HepG2 (cell line): ENCODE results near the gene SNURF. TPM values are rescaled to one million over a fixed set of nuclear protein-coding genes. Genes with fewer than 3 reads are reported as not detected.
A peak's percentile ranks its signal among the peaks of the same experiment; 100 is the strongest.

Source experiments
- CBX5 ChIP-seq: sonication (generic); formaldehyde crosslinking; IDR thresholded peaks from 2 replicates; pipeline ENCODE4 v1.4.0; 2020; ENCODE audit warnings: missing genetic modification reagents, borderline replicate concordance
- GABPA ChIP-seq, 2 experiments: IDR thresholded peaks; 2 replicates each; pipeline ENCODE4 v1.6.1; 2011 to 2016; ENCODE audit warnings: low read depth in 2 of 2, low read length in 1 of 2, missing biosample characterization in 1 of 2, missing genetic modification characterization in 1 of 2
- KDM4B ChIP-seq: sonication (generic); formaldehyde crosslinking; IDR thresholded peaks from 2 replicates; pipeline ENCODE4 v1.4.0; 2020; ENCODE audit warnings: missing genetic modification reagents
- MXI1 ChIP-seq: IDR thresholded peaks from 3 replicates; pipeline ENCODE4 v1.6.1; 2012; ENCODE audit warnings: low read depth, low read length, inconsistent platforms, borderline replicate concordance
- MYC ChIP-seq: sonication (generic); formaldehyde crosslinking; IDR thresholded peaks from 2 replicates; pipeline ENCODE4 v1.9.0; 2021; ENCODE audit warnings: missing genetic modification reagents, borderline replicate concordance
- NONO ChIP-seq, 2 experiments: fragments of 450-650 bp in 1 of 2; sonication (generic) in 1 of 2; formaldehyde crosslinking in 1 of 2; IDR thresholded peaks in 1 of 2; conservative IDR thresholded peaks in 1 of 2; 2 replicates each; pipeline versions ENCODE4 v1.6.1 to v1.8.0; 2017 to 2022; ENCODE audit warnings: mild to moderate bottlenecking in 1 of 2, missing genetic modification reagents in 1 of 2, moderate library complexity in 1 of 2
- RNF2 ChIP-seq: fragments of 450-650 bp; conservative IDR thresholded peaks from 2 replicates; pipeline ENCODE4 v1.6.1; 2016; ENCODE audit warnings: low read depth
- RXRA ChIP-seq: sonication (generic); formaldehyde crosslinking; IDR thresholded peaks from 2 replicates; pipeline ENCODE4 v1.5.1; 2020; ENCODE audit warnings: missing genetic modification reagents
- SOX6 ChIP-seq, 2 experiments: fragments of 450-650 bp in 1 of 2; sonication (generic) in 1 of 2; formaldehyde crosslinking in 1 of 2; IDR thresholded peaks; 2 replicates each; pipeline versions ENCODE4 v1.4.0 to v1.6.1; 2017 to 2020; ENCODE audit warnings: antibody characterized with exemption in 1 of 2, mild to moderate bottlenecking in 1 of 2, missing genetic modification reagents in 1 of 2
- SRSF9 ChIP-seq: fragments of 200-400 bp; formaldehyde crosslinking; IDR thresholded peaks from 2 replicates; pipeline ENCODE4 v1.6.1; 2018; ENCODE audit warnings: borderline replicate concordance, mild to moderate bottlenecking, low read depth, low read length; ENCODE audit not compliant: insufficient read depth, poor library complexity, severe bottlenecking
- TARDBP ChIP-seq: sonication (generic); formaldehyde crosslinking; IDR thresholded peaks from 2 replicates; pipeline ENCODE4 v1.8.0; 2022; ENCODE audit warnings: mild to moderate bottlenecking, missing genetic modification reagents
- TFAP4 ChIP-seq: sonication (generic); IDR thresholded peaks from 2 replicates; pipeline ENCODE4 v1.6.1; 2016; ENCODE audit warnings: low read depth, borderline replicate concordance
- ZBTB42 ChIP-seq: sonication (generic); formaldehyde crosslinking; IDR thresholded peaks from 2 replicates; pipeline ENCODE4 v1.5.0; 2020; ENCODE audit warnings: mild to moderate bottlenecking, missing genetic modification reagents
- ZNF446 ChIP-seq: sonication (generic); formaldehyde crosslinking; IDR thresholded peaks from 2 replicates; pipeline ENCODE4 v1.5.0; 2020; ENCODE audit warnings: mild to moderate bottlenecking, missing genetic modification reagents
- ZNF546 ChIP-seq: sonication (generic); formaldehyde crosslinking; conservative IDR thresholded peaks from 2 replicates; pipeline ENCODE4 v1.8.1; 2023; ENCODE audit warnings: mild to moderate bottlenecking, missing genetic modification reagents
- ZNF713 ChIP-seq: sonication (generic); formaldehyde crosslinking; IDR thresholded peaks from 2 replicates; pipeline ENCODE4 v1.4.0; 2020; ENCODE audit warnings: mild to moderate bottlenecking, missing genetic modification reagents
- ZSCAN20 ChIP-seq: sonication (generic); formaldehyde crosslinking; IDR thresholded peaks from 2 replicates; pipeline ENCODE4 v1.4.0; 2020; ENCODE audit warnings: missing genetic modification reagents, mild to moderate bottlenecking, borderline replicate concordance
- polyA plus RNA-seq, 8 experiments: library from polyadenylated mRNA; depleted of rRNA in 3 of 8; stranded (reverse) in 7 of 8; unstranded in 1 of 8; fragments of >200 nt; fragmentation: Illumina TruSeq in 4 of 8; extraction: Trizol in 4 of 8; gene quantifications; 2 replicates each; pipeline versions ENCODE4 v1.2.1 to v1.2.3, GENCODE V29; 2011 to 2016; ENCODE audit warnings: low read depth in 4 of 8, missing spikeins in 1 of 8, mixed read lengths in 1 of 8; ENCODE audit not compliant: insufficient read depth in 1 of 8
- total RNA-seq, 5 experiments: library from RNA; depleted of rRNA; stranded (reverse); fragments of >200 nt; fragmentation: Illumina TruSeq; extraction: Trizol; gene quantifications; 2 replicates each; pipeline ENCODE4 v1.2.3, GENCODE V29; 2016; ENCODE audit warnings: low read depth in 1 of 5
- TF ChIP-seq, protein P1 (sequence below): sonication (generic); formaldehyde crosslinking; IDR thresholded peaks from 2 replicates; pipeline ENCODE4 v1.5.0; 2020; ENCODE audit warnings: mild to moderate bottlenecking, missing genetic modification reagents, borderline replicate concordance
- TF ChIP-seq, protein P2 (sequence below): sonication (generic); formaldehyde crosslinking; IDR thresholded peaks from 2 replicates; pipeline ENCODE4 v1.4.0; 2020; ENCODE audit warnings: mild to moderate bottlenecking, low read depth, missing genetic modification reagents

Gene SNURF
- total and polyA plus RNA-seq, 2 of the 13 experiments (the other 11 are each of a cell fraction or from before 2014, with no cell fraction given), result 2.1 to 7.6 TPM

GRCh38 chr15:24956111-24956838 lies 1.5 kb downstream of the SNURF start (continued):
- TF ChIP-seq, protein P1, sequence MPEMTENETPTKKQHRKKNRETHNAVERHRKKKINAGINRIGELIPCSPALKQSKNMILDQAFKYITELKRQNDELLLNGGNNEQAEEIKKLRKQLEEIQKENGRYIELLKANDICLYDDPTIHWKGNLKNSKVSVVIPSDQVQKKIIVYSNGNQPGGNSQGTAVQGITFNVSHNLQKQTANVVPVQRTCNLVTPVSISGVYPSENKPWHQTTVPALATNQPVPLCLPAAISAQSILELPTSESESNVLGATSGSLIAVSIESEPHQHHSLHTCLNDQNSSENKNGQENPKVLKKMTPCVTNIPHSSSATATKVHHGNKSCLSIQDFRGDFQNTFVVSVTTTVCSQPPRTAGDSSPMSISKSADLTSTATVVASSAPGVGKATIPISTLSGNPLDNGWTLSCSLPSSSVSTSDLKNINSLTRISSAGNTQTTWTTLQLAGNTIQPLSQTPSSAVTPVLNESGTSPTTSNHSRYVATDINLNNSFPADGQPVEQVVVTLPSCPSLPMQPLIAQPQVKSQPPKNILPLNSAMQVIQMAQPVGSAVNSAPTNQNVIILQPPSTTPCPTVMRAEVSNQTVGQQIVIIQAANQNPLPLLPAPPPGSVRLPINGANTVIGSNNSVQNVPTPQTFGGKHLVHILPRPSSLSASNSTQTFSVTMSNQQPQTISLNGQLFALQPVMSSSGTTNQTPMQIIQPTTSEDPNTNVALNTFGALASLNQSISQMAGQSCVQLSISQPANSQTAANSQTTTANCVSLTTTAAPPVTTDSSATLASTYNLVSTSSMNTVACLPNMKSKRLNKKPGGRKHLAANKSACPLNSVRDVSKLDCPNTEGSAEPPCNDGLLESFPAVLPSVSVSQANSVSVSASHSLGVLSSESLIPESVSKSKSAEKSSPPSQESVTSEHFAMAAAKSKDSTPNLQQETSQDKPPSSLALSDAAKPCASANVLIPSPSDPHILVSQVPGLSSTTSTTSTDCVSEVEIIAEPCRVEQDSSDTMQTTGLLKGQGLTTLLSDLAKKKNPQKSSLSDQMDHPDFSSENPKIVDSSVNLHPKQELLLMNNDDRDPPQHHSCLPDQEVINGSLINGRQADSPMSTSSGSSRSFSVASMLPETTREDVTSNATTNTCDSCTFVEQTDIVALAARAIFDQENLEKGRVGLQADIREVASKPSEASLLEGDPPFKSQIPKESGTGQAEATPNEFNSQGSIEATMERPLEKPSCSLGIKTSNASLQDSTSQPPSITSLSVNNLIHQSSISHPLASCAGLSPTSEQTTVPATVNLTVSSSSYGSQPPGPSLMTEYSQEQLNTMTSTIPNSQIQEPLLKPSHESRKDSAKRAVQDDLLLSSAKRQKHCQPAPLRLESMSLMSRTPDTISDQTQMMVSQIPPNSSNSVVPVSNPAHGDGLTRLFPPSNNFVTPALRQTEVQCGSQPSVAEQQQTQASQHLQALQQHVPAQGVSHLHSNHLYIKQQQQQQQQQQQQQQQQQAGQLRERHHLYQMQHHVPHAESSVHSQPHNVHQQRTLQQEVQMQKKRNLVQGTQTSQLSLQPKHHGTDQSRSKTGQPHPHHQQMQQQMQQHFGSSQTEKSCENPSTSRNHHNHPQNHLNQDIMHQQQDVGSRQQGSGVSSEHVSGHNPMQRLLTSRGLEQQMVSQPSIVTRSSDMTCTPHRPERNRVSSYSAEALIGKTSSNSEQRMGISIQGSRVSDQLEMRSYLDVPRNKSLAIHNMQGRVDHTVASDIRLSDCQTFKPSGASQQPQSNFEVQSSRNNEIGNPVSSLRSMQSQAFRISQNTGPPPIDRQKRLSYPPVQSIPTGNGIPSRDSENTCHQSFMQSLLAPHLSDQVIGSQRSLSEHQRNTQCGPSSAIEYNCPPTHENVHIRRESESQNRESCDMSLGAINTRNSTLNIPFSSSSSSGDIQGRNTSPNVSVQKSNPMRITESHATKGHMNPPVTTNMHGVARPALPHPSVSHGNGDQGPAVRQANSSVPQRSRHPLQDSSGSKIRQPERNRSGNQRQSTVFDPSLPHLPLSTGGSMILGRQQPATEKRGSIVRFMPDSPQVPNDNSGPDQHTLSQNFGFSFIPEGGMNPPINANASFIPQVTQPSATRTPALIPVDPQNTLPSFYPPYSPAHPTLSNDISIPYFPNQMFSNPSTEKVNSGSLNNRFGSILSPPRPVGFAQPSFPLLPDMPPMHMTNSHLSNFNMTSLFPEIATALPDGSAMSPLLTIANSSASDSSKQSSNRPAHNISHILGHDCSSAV, result no peak
- TF ChIP-seq NONO (IDR thresholded peaks at IDR 0.05) (no peak), NONO (CRISPR knock-in tag; conservative IDR thresholded peaks at IDR 0.05) (peak; percentile 52; the same call in 1 of the 2 replicates), ZSCAN20 (CRISPR knock-in tag) (no peak), TARDBP (CRISPR knock-in tag) (no peak), MYC (no peak), SRSF9 (no peak), RXRA (CRISPR knock-in tag) (peak; percentile 43; the same call in 1 of the 2 replicates), KDM4B (CRISPR knock-in tag) (no peak), TFAP4 (peak; percentile 87; the same call in 1 of the 2 replicates), SOX6 (IDR thresholded peaks at IDR 0.05) (no peak), SOX6 (CRISPR knock-in tag; IDR thresholded peaks at IDR 0.05) (peak; percentile 62), ZBTB42 (CRISPR knock-in tag) (no peak), RNF2 (no peak), MXI1 (no peak), GABPA (IDR thresholded peaks at IDR 0.05; ENCODE audit: low read depth, low read length) (no peak), GABPA (CRISPR knock-in tag; IDR thresholded peaks at IDR 0.05; ENCODE audit: low read depth) (peak; percentile 47; the same call in 1 of the 2 replicates), CBX5 (CRISPR knock-in tag) (no peak), ZNF546 (CRISPR knock-in tag) (no peak), ZNF713 (CRISPR knock-in tag) (no peak), ZNF446 (CRISPR knock-in tag) (no peak)
- TF ChIP-seq, protein P2, sequence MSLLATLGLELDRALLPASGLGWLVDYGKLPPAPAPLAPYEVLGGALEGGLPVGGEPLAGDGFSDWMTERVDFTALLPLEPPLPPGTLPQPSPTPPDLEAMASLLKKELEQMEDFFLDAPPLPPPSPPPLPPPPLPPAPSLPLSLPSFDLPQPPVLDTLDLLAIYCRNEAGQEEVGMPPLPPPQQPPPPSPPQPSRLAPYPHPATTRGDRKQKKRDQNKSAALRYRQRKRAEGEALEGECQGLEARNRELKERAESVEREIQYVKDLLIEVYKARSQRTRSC, result no peak
